GM10266 (cell line): ENCODE data around the gene CCNA2.

Source experiments
- DNase-seq: peaks from one replicate; pipeline ENCODE4 v3.0.0; 2012; ENCODE audit errors: extremely low spot score
- TF ChIP-seq, protein P1 (sequence below): IDR thresholded peaks from 2 replicates; pipeline ENCODE4 v1.5.1; 2012; ENCODE audit warnings: mild to moderate bottlenecking, low read depth; ENCODE audit not compliant: control insufficient read depth, insufficient read depth; ENCODE audit errors: missing control alignments

Gene CCNA2

DNA sequence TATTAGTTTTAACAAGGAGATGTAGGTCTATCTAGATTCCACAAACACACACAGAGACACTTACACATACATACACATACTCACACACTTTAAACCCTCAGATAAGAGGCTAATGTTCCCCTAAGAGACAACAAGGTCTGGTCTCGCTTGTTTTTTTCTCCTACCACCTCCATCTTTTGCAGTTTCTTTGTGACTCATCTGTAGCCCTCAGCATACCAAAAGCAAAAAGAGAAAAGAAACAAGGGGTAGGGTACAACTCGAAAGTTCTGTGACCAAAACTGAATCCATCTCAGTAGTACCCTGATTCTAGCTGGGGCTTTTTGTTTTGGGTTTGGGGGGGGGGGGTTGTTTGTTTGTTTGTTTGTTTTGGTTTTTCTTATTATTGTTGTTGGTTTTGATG is 34.8 kb downstream of the CCNA2 start:
- TF ChIP-seq, protein P1, sequence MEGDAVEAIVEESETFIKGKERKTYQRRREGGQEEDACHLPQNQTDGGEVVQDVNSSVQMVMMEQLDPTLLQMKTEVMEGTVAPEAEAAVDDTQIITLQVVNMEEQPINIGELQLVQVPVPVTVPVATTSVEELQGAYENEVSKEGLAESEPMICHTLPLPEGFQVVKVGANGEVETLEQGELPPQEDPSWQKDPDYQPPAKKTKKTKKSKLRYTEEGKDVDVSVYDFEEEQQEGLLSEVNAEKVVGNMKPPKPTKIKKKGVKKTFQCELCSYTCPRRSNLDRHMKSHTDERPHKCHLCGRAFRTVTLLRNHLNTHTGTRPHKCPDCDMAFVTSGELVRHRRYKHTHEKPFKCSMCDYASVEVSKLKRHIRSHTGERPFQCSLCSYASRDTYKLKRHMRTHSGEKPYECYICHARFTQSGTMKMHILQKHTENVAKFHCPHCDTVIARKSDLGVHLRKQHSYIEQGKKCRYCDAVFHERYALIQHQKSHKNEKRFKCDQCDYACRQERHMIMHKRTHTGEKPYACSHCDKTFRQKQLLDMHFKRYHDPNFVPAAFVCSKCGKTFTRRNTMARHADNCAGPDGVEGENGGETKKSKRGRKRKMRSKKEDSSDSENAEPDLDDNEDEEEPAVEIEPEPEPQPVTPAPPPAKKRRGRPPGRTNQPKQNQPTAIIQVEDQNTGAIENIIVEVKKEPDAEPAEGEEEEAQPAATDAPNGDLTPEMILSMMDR, result no peak
- DNase-seq, result no peak

DNA sequence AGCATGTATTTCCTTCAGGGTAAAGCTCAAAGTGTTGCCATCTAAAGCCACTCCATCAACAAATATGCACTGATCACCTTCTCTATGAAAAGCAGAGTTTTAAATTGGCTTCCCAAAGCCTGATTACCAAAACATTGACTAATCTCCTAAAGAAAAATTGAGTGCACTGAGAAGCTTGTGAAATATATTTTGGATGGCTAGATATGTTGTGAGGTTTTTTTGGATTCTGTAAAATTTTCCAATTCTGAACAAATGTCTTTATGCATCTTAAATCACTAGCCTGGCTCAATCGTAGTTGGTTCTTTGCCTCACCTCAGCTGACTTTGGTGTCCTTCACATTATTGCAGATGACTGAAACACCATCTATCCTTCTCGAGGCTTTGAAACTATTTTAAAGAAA is 37.5 kb downstream of the CCNA2 start:
- TF ChIP-seq, protein P1, result no peak

GRCh38 chr4:121785479-121785878 is 38.2 kb downstream of the CCNA2 start:
- DNase-seq, result no peak
- TF ChIP-seq, protein P1, result no peak

More for the DNA sequence above, 37.5 kb downstream of the CCNA2 start:
- no peak for DNase-seq

DNA sequence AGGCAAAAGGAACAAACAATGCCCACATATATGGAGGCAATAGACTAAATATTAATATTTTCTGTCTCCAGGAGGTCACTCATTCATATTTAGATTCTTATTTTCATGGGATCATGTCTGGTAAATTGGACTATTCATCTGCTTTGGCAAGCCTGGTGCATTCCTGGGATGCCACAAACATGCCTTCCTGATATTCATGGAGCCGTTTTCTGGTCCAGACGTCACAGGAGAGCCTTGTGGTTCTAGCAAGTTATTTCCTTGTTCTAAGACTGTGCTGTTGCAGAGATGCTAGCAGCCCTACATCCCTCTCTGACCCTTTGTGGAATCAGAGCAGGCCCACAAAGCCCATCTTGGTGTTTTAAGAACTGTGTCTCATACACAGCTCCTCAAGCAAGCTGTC is 38.7 kb downstream of the CCNA2 start:
- TF ChIP-seq, protein P1, result no peak
- DNase-seq, result no peak

DNA sequence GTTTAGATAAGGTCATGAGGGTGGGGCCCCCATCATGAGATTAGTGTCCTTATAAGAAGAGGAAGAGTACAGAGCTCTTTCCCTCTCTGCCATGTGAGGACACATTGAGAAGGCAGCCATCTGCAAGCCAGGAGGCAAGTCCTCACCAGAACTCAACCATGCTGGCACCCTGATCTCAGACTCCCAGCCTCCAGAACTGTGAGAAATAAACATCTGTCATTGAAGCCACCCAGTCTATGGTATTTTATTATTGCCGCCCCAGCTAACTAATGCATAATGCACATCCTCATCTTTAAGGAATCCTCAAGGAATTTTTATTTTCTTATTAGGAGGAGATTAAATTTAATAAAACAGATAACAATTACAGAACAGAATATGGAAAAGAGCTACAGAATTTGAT is 39.3 kb downstream of the CCNA2 start:
- TF ChIP-seq, protein P1, result no peak
- no peak for DNase-seq

GRCh38 chr4:121783210-121783609 is 40.5 kb downstream of the CCNA2 start:
- no peak for DNase-seq
- TF ChIP-seq, protein P1, result no peak

DNA sequence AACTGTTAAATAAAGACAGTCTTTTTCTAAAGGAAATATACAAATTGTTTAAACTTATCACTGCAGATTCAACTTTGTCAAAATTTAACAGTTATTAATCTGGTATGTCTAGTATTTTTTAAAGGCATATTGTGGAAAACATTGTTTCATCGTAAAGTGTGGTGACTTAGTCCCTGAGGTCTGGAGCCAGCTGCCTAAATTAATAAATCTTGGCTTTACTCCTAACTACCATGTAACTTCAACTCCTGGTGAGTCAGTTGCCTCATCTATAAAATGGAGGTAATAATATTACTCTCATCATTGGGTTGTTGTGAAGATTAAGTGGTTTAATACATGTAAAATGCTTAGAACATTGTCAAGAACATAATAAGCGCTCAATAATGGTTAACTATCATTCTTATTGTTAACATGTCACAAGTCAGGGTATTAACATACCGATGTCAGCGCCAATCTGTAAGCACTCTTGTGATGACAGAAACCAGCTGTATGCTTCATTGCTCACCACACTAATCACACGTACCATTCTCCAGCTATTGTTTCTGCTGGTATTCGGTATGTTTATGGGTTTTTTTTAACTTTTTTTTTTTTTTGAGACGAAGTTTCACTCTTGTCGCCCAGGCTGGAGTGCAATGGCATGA is 44.6 kb downstream of the CCNA2 start:
- TF ChIP-seq, protein P1, result no peak
- no peak for DNase-seq
